ENCODE data around the gene HLA-DMA. TPM values are rescaled to one million over a fixed set of nuclear protein-coding genes. Genes with fewer than 3 reads are reported as not detected.
A peak's percentile ranks its signal among the peaks of the same experiment; 100 is the strongest.

Gene HLA-DMA
- total and polyA plus RNA-seq, 2 of the 13 experiments (the other 11 are each of a cell fraction or from before 2014, with no cell fraction given), result 0.70 to 0.71 TPM

- TF ChIP-seq ZNF276 (CRISPR knock-in tag; IDR thresholded peaks at IDR 0.05; ENCODE audit: low read depth), result no peak
- TF ChIP-seq SNRNP70 (IDR thresholded peaks at IDR 0.05; ENCODE audit: low read depth, low read length), result no peak
- no peak for TF ChIP-seq SALL2 (CRISPR knock-in tag; IDR thresholded peaks at IDR 0.05)
- no peak for TF ChIP-seq RFX3 (CRISPR knock-in tag; IDR thresholded peaks at IDR 0.05)
- TF ChIP-seq PAWR (CRISPR knock-in tag; IDR thresholded peaks at IDR 0.05; ENCODE audit: borderline replicate concordance), result no peak
- TF ChIP-seq TBX3 (IDR thresholded peaks at IDR 0.05; ENCODE audit: borderline replicate concordance), result no peak
- TF ChIP-seq ZNF710 (CRISPR knock-in tag; IDR thresholded peaks at IDR 0.05; ENCODE audit: borderline replicate concordance), result no peak; the same call in 1 of the 2 replicates
- no peak; the same call in 1 of the 2 replicates for TF ChIP-seq NKX3-1 (CRISPR knock-in tag; IDR thresholded peaks at IDR 0.05)
- TF ChIP-seq BORCS8-MEF2B (CRISPR knock-in tag; IDR thresholded peaks at IDR 0.05), result peak; percentile 64; the same call in 1 of the 2 replicates
- TF ChIP-seq CENPT (CRISPR knock-in tag; IDR thresholded peaks at IDR 0.05; ENCODE audit: low read depth), result 0 out of 2 replicates have a peak, but pooled peaks have one; percentile 59
- no peak for TF ChIP-seq ATAD3A (CRISPR knock-in tag; IDR thresholded peaks at IDR 0.05)
- TF ChIP-seq NFYB (CRISPR knock-in tag; IDR thresholded peaks at IDR 0.05), result no peak
- TF ChIP-seq MIXL1 (CRISPR knock-in tag; IDR thresholded peaks at IDR 0.05), result no peak
- TF ChIP-seq ZFP41 (CRISPR knock-in tag; IDR thresholded peaks at IDR 0.05; ENCODE audit: borderline replicate concordance), result peak; percentile 9; the same call in 1 of the 2 replicates
- no peak for TF ChIP-seq SP1 (IDR thresholded peaks at IDR 0.05)
- no peak for TF ChIP-seq SP1 (CRISPR knock-in tag; IDR thresholded peaks at IDR 0.05)
- no peak; the same call in 1 of the 2 replicates for TF ChIP-seq FOXJ3 (CRISPR knock-in tag; IDR thresholded peaks at IDR 0.05; ENCODE audit: borderline replicate concordance)
- TF ChIP-seq TRAFD1 (CRISPR knock-in tag; IDR thresholded peaks at IDR 0.05; ENCODE audit: borderline replicate concordance), result no peak
- no peak for TF ChIP-seq ZNF512 (CRISPR knock-in tag; IDR thresholded peaks at IDR 0.05)
- TF ChIP-seq HBP1 (CRISPR knock-in tag; IDR thresholded peaks at IDR 0.05; ENCODE audit: low read depth), result peak; percentile 3; the same call in 1 of the 2 replicates
- TF ChIP-seq ELF1 (CRISPR knock-in tag; IDR thresholded peaks at IDR 0.05), result no peak
Observed at GRCh38 chr6:32972353-32973143, 19.7 kb upstream of the HLA-DMA start (continued).
